Measurements from ENCODE around the gene ERCC4.
"Not testable (repeated sequence)": the region's sequence is repeated elsewhere in the genome, so short reads cannot be mapped to it uniquely, and the experiment has no call there.

ERCC4 gene

DNA sequence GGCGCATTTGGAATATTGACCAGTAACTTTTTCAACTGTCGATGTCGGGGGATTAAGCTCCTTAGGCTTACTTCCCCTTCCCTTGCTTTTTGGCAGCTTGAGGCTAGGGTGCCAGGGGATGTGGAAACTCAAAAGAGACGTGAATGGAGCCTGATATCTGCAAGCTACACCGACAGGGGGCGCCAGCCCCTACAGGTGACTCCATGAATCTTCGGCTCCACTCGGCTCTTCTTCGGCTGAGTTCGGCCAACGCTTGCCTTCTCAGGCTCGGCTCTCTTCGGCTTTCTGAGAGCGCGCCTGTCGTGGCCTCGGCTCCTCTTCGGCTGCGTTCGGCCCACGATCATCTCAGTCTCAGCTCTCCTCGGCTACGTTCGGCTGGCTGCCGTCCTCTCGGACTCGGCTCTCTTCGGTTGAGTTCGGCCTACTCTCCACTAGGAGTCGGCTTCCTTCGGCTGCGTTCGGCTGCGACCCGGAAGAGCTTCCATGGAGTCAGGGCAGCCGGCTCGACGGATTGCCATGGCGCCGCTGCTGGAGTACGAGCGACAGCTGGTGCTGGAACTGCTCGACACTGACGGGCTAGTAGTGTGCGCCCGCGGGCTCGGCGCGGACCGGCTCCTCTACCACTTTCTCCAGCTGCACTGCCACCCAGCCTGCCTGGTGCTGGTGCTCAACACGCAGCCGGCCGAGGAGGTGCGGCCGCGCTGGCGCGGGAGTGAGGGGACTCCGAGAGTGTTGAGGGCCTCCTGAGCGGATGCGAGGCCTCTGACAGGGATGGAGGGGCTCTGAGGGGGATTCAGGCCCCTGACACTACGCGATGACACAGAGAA, at the start of gene ERCC4:
ERCC4 (plus strand) TSS at position 472 of the 827 bp plus-strand sequence; CDS start at position 484, 12 bp downstream.
- DNase-seq, result peak; percentile 95

DNA sequence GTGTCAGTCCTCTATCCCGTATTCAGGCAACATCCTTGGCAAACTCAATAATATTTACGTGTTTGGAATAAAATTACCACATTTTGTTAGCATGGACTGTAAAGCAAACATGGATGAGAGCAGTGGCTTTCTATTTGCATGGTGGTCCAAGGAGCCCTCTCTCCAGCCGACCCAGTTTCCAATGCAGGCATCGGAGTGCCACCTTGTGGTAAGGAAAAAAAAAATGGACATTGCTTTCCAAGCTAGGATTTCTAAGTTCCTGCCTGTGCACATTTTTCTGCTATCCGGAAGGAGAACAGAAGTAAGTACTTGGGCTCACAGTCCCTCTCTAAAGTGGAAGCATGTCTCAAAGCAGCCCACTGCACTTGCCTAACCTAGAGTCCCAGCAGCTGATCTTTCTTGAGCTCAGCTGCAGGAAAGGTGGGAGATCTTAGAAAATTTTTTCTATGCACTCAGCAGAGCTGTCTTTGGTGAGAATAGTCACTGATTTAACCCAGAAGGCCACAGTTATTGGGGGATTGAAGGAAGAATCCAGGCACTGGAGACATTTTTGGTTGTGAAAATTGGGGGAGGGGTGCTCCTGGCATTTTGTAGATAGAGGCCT, 46.0 kb upstream of the ERCC4 start:
- DNase-seq, result no peak

DNA sequence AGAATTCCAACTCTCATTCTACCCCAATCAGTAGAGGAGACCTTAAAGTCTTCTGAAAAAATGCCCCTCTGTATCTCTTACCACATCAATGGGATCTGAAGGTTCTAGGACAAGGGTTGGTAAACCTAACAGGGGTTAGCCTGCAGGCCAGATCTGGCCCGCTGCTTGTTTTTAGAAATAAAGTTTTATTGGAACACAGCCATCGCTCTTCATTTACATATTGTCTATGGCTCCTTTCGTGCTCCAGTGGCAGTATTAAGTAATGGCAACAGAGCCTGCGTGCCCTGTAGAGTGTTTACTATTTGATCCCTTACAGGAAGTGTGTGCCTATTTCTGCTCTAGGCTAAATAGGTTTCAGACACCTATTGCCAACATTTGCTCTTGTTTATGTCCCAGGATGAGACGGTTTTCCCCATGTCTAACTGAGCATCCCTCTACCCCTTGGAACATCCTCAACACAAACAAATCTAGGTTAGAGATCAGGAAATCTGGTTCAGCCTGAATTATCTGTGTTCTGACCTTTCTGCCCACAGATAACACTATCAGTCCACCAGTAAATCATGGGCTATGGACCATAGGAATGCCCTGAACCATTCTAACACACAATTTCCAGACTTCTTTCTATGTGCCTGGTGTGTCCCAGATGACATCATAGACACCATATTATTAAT, 44.2 kb upstream of the ERCC4 start:
- no peak for DNase-seq

DNA sequence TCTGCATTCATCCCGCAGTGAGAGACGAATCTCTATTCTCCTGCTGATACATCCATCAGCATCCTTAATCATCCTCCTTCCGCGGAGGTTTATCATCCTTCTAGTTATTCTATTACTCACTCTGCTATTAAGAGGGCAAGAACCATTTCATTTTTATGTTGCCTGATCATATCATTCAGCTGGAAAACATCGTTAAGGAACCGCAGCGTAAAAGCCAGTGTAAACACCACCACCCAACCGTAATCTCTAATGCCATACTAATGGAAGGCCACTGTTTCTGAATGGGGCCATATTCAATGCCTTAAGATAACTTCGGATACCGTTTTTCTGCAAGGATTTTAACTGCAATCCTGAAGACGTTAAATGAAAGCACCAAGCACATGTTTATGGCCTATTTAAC, 36.7 kb upstream of the ERCC4 start:
- no peak for DNase-seq

DNA sequence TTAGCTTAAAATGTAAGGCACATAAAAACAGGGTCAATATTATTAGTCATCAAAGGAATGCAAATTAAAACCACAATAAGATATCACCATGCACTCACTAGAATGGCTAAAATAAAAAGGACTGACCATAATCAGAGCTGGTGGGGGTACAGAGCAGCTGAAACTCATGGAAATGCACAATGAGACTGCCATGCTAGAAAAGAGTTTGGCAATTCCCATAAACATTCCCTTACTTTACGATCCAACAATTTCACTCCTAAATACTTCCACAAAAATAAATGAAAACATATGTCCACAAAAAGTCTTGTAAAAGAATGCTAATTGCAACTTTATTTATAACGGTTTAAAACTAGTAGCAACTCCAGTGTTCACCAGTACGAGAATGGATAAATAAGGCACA, 36.1 kb upstream of the ERCC4 start:
- DNase-seq, result no peak

DNA sequence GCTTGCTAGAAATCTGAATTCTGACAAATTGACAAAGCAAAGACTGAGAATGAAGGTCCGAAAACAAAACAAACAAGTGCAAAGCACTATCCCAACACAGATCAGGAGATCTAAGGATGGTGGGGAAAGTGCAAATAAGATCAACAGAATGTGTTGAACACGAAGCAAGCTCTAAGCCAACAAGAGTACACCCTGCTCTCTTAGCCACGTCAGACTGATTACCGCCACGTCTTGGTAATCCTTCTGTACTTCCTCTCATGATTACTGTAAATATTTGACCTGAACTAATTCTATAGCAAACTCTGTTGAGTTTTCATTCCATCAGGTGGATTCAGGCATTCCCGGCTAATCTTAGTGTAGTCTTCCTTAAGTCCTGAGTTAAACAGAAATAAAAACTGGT, 34.3 kb upstream of the ERCC4 start:
- DNase-seq, result no peak

DNA sequence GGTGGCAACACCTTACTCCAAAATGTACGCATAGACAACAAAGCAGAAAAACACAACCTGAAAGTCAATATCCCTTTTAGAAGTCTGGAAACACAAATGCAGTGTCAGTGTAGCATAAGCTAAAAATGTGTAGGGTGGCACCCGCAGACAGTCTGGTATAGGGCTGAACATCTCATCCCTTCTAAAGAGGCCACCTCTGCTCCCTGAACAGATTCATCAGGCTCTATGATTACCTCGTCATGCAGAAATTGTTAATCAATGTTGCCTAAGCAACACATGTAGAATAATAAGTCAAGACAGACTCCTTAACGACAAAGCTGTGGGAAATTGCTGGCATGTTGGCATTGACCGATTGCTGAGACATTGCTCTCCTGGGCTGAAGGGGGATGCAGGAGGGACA, 33.3 kb upstream of the ERCC4 start:
- no peak for DNase-seq

DNA sequence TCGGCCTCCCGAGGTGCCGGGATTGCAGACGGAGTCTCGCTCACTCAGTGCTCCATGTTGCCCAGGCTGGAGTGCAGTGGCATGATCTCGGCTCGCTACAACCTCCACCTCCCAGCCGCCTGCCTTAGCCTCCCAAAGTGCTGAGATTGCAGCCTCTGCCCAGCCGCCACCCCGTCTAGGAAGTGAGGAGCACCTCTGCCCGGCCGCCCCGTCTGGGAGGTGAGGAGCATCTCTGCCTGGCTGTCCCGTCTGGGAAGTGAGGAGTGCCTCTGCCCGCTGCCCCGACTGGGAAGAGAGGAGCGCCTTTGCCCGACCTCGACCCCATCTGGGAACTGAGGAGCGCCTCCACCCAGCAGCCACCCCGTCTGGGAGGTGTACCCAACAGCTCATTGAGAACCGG, 30.6 kb upstream of the ERCC4 start:
- not testable (repeated sequence) for DNase-seq

DNA sequence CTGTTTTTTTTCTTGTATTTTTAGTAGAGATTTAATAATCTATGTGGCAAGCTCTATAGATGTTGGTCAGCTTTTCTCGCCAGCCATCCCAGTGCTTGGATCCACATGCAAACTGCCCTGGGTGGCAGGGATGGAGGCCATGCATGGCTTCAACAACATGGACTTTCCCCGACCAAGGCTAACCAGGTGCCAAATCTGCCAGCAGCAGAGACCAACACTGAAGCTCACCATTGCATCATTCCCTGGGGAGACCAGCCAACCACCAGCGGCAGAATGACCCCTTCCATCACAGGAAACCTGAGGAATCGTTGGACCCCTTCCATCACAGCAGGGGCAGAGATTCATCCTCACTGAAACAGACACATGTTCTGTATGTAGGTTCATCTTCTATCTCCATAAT, 27.7 kb upstream of the ERCC4 start:
- no peak for DNase-seq

DNA sequence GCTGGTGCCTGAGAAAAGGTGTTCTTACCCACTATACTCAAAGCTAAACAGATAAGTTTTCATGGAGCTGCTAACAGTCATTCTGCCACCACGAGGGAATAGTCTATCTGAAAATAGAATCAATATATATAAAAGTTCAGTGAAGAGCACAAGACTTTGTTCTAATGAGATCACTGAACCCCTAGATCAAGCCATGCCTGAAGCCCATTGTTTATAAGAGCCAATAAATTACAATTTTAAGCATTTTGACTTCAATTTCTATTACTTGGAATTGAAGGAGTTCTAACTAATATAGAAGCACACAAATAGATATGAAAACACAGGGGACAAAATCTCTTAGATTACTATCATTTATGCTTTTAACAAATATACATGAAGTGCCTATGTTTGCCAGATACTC, 24.4 kb upstream of the ERCC4 start:
- no peak for DNase-seq

DNA sequence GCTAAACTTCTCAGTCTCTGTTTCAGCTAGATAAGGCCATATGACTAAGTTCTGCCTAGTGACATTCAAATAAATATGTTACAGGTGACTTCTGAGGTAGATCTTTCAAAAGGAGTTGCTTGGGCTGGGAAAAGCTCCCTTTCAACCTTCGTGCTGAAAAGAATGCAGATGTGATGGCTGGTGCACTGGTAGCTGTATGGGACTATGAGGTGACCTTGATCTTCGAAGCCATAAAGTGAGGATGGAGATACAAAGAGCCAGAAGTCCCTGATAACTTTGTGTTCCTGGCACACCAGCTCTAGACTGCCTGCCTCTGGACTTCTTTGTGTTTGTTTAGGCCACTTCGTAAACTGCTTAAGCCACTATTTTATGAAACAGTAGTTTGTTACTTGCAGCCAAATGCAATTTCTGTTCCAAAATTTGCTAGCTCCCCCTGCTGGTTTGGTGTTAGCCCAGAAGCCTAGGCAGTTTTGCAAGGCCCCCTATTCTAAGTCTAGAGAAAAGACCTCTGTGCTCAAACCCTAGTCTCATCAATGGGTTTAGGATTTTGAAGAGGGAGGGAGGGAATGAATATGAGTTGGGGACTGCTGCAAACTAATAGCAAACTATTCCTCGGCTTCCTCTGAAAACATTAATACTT, 23.3 kb upstream of the ERCC4 start:
- no peak for DNase-seq

DNA sequence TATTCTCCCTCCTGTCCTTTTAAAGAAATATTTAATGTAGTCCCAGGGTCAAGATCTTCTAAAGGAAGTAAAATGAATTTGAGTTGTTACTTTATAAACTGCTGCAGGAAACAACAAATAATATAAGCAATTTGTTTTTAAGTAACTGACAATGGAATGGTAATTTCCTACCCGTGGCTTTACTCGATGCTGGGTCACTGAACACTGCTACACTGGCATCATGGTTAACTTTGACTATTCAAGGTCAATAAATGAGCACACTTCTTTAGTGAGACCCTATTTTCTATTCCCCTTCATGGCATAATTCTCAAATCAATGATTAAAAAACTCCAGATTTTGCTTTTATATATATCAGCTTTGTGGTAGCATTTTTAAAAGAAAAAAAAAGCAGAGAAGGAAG, 22.1 kb upstream of the ERCC4 start:
- DNase-seq, result no peak

DNA sequence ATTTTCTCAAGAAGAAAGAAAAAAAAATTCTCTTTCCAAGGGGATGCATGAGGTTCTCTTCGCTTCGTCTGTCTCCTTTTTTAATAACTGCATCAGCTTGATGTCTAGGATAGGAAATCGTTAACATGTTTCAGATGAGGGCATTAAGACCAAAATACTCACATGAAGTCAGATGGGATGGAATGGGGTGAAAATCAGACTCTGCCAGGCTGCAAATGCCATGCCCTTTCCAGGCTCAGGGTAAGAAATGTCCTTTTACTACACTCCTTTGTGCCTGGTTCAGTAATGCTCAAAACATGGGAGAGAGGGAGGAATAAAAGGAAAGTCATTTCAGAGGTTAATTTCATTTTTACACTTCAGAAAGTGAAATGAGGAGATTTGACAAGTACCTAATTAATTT, 21.7 kb upstream of the ERCC4 start:
- DNase-seq, result no peak

DNA sequence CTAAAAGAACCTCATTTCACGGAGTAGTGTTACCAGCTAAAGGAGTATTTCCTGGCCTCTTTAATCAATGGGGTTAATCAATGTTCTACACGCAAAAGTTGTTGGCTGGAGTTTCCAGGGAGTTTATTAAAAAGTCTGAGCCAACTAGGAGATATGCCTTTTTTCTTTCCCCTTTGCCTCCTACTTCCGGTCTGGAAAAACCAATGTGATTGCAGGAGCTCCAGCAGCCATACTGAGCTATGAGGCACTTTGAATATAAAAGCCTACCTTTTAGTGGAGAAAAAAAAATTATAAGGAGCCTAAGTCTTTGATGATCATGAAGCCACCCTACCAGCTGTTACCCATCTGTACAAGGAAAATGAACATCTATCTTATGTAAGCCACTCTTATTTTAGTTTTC, 17.9 kb upstream of the ERCC4 start:
- DNase-seq, result no peak

DNA sequence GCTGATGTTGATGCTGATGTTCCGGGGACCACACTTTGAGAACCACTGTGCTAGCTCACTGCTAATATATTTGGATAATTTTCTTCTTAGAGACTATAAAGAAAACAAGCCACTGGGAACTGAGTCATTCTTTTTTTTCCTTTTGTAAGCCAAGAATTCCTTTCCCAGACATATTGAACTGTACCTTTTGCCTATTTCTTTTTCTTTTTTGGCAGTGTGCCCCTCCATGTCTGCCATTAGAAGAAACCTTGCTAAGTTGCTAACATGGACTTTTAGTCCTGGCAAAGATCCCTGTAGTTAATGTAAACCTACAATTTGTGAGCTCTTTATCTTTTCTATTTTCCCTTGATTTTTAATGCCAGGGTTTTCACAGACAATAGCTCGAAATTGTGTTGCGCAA, 17.3 kb upstream of the ERCC4 start:
- no peak for DNase-seq

DNA sequence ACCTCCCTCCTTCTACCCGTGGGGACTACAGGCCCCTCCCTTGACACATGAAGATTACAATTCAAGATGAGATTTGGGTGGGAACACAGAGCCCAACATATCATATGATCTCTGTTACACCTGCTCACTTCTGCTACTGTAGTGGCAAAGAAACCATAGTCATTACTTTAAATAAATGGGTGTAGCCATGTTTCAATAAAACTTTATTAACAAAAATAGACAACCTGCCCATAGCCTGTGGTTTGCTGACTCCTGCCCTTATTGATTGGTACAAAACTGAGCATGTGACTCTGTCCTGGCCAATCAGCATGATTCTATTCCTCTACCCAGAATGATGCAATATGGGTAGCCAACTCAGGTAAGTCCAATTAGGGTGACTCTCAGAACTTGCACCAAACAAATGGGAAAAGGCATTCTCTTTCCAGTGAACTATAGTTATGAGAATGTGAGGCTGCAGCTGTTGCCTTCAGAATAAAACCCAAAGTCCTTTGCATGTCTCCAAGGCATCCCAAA, 15.7 kb upstream of the ERCC4 start:
- no peak for DNase-seq

DNA sequence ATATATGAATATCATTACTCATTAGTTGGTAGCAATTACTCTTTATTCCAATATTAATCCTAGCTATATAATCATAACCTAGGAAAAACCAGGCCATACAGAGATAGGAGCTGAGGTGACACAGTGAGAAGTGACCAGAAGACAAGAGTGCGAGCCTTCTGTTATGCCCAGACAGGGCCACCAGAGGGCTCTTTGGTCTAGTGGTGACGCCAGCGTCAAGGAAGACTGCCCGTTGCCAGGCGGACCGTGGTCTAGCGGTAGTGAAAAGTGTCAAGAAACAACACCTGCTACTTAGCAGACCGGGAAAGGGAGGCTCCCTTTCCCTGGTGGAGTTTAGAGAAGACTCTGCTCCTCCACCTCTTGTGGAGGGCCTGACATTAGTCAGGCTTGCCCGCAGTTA, 15.1 kb upstream of the ERCC4 start:
- not testable (repeated sequence) for DNase-seq

DNA sequence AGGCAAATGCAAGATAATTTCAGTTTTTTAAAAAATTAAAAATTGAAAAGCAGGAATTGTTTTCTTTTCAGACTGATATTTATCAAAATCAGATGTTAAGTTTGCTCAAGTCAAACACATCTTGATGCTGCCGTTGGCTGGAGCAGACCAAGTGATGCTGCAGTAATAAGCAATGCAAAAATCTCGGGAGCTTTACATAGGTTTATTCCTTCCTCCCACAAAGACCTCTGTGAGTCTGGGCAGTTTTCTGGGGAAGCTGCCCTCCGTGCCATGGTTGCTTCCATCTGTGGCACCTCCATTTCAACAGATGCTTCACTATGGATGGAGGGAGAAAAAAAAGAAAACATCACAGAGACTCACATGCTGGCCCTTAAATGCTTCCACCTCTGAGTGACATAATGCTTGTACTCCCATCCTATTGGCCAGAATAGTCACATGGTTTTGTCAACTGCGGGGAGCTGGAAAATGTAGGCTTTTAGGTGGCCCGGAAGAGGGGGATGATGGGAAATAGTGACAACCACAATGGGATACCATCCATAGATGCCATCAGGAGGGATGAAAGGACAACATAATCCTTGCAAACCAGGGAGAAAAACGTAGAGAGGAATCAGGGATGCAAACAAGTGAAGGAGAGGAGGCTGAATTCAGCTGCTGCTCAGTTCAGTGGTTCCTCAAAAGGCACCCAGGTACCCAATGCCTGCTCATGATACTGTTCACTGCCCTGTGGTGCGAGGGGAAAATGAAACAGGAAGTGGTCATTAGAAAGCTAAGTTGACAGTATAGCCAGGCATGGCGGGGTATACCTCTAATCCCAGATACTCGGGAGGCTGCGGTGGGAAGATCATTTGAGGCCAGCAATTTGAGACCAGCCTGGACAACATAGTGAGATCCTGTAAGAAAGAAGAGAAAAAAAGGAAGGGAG, 13.5 kb upstream of the ERCC4 start:
- no peak for DNase-seq

DNA sequence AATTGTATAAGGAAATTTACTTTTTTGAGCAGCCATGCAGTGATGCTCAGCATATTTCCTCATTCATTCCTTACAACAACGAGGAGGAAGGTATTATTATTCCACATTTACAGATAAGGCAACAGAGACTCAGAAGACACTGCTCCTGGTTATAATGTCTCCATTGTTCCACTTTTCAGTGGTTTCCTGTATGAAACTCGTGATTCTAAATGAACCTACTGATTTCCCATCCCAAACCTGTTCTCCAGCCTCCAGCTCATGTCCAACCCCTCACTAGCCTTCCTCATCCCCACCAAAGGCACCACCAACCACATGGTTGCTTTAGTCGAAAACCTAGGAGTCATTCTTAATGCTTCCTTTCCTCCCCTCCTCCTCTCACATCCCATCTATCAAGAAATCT, 12.5 kb upstream of the ERCC4 start:
- DNase-seq, result no peak

DNA sequence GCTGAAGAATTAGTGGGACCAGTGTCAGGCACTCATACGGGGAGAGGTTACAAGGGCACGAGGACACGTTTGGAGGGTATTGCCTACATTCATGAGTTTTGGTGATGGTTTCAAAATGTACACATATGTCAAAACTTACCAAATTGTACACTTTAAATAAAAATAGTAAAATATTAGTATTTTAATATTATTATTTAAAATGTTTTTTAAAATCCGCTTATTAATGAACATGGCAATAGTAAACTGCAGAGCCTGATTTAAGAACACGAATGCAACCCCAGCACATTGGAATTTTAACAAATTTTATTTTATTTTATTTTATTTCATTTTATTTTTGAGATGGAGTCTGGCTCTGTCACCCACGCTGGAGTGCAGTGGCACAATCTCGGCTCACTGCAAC, 10.9 kb upstream of the ERCC4 start:
- DNase-seq, result no peak

DNA sequence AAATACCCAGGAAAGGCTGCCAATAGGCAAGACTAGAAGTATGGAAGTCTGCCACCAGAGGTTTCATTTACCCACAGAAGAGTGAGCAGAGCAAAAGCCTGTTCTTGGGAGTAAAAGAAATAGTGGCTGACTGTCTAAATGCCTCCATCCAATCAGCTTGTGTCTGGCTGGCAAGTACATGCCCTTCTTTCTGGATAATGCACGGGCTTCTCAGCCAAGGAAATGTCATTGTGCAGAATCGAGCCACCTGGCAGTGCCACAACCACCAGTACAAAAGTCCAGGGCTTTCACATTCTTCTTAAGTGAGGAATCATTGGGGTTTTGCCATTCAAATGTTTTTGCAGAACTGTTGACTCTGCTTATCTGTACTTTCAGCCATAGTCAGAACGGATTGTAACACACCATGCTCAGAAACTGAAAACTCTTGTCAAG, 10.1 kb upstream of the ERCC4 start:
- DNase-seq, result no peak

DNA sequence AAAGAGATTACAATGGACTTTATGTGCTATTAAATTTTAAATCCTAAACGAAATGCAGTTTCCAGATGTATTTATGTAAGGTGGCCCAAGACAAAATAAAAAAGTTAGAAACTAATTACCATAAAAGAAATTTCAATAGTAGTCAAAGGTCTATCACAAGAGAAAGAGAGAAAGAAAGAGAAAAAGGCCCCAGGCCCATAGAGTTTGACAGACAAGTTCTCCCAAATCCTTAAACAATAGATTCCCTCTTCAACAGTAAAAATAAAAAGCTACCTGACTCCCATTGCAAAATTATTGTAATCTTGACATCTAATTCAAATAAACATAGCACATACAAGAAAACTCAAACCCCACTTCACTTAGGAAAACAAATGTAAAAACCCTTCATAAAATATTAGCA, 8.6 kb upstream of the ERCC4 start:
- no peak for DNase-seq
